DOHH2 (cell line): ENCODE measurements around the gene ILK.

ENCODE experiments used
- H3F3A ChIP-seq: fragments of 200-600 bp; sonication (generic), shearing (Covaris generic); 2 replicates; pipeline ENCODE4 v1.6.0; 2016; ENCODE audit warnings: antibody characterized with exemption, mild to moderate bottlenecking; ENCODE audit not compliant: control insufficient read depth, insufficient read depth
- H3K27ac ChIP-seq: fragments of 200-600 bp; sonication (generic); 2 replicates; pipeline ENCODE4 v1.5.1; 2014; ENCODE audit warnings: low read depth, mild to moderate bottlenecking, low read length, moderate library complexity
- H3K27me3 ChIP-seq: fragments of 200-600 bp; sonication (generic); 2 replicates; pipeline ENCODE4 v1.6.1; 2014; ENCODE audit warnings: mild to moderate bottlenecking, low read length, mixed read lengths; ENCODE audit not compliant: control insufficient read depth
- H3K36me3 ChIP-seq: fragments of 200-600 bp; sonication (generic); 2 replicates; pipeline ENCODE4 v1.6.1; 2014; ENCODE audit warnings: mild to moderate bottlenecking, low read length, moderate library complexity, mixed read lengths; ENCODE audit not compliant: control insufficient read depth
- H3K4me1 ChIP-seq: fragments of 200-600 bp; sonication (generic); 2 replicates; pipeline ENCODE4 v1.6.1; 2014; ENCODE audit warnings: mild to moderate bottlenecking, low read length, mixed read lengths; ENCODE audit not compliant: control insufficient read depth
- H3K4me2 ChIP-seq: fragments of 200-600 bp; sonication (generic); 2 replicates; pipeline ENCODE4 v1.6.0; 2014; ENCODE audit warnings: mild to moderate bottlenecking, low read length, moderate library complexity
- H3K4me3 ChIP-seq: fragments of 200-600 bp; sonication (generic); 2 replicates; pipeline ENCODE4 v1.5.1; 2014; ENCODE audit warnings: mild to moderate bottlenecking, low read length, mixed read lengths
- H3K79me2 ChIP-seq: fragments of 200-600 bp; sonication (generic); 2 replicates; pipeline ENCODE4 v1.6.1; 2014; ENCODE audit warnings: mild to moderate bottlenecking, low read length, mixed read lengths; ENCODE audit not compliant: control insufficient read depth
- H3K9me2 ChIP-seq: fragments of 200-600 bp; sonication (generic); replicated peaks from 2 replicates; pipeline ENCODE4 v1.6.1; 2014; ENCODE audit warnings: mild to moderate bottlenecking, low read length, mixed read lengths; ENCODE audit not compliant: control insufficient read depth
- H3K9me3 ChIP-seq: fragments of 200-600 bp; sonication (generic); 2 replicates; pipeline ENCODE4 v1.6.1; 2014; ENCODE audit warnings: antibody characterized with exemption, low read length, mixed read lengths; ENCODE audit not compliant: control insufficient read depth, insufficient read depth
- H4K20me1 ChIP-seq: fragments of 200-600 bp; sonication (generic); 2 replicates; pipeline ENCODE4 v1.6.0; 2014; ENCODE audit warnings: low read depth, mild to moderate bottlenecking, antibody characterized with exemption, low read length, moderate library complexity; ENCODE audit not compliant: control insufficient read depth, insufficient read depth
- CTCF ChIP-seq: fragments of 200-600 bp; sonication (generic); IDR thresholded peaks from one replicate; pipeline ENCODE4 v1.5.1; 2014; ENCODE audit warnings: antibody characterized with exemption, mild to moderate bottlenecking, low read depth, low read length; ENCODE audit not compliant: poor library complexity, severe bottlenecking
- EZH2phosphoT487 ChIP-seq: fragments of 200-600 bp; sonication (generic); IDR thresholded peaks from 2 replicates; pipeline ENCODE4 v1.6.1; 2017; ENCODE audit warnings: borderline replicate concordance, mild to moderate bottlenecking, antibody characterized with exemption, low read length, moderate library complexity, mixed read lengths

Gene ILK

GRCh38 chr11:6576471-6577373 lies 26.9 kb upstream of the ILK start:
- no peaks in the 10 kb centered on the region for H3K4me1 ChIP-seq
- 0 out of 2 replicates have a peak, but pooled peaks cover 2% of the 10 kb centered on the region for H3F3A ChIP-seq
- H3K27ac ChIP-seq: no peak overlapping the region
- no peaks in the 10 kb centered on the region for H4K20me1 ChIP-seq
- no peaks in the 10 kb centered on the region for H3K27me3 ChIP-seq
- 0 out of 2 replicates have a peak, but pooled peaks cover 4% of the 10 kb centered on the region for H3K36me3 ChIP-seq
- H3K4me2 ChIP-seq: no peak overlapping the region
- no peak overlapping the region for H3K4me3 ChIP-seq
- TF ChIP-seq CTCF (no peak), EZH2phosphoT487 (no peak)
- H3K9me3 ChIP-seq: no peaks in the 10 kb centered on the region
- no peaks in the 10 kb centered on the region for H3K9me2 ChIP-seq
- H3K79me2 ChIP-seq: peaks cover 4% of the 10 kb centered on the region; the same call in 1 of the 2 replicates

GRCh38 chr11:6578134-6578533 lies 25.4 kb upstream of the ILK start:
- Histone ChIP-seq H4K20me1 (no peaks in the 10 kb centered on the region), H3K9me2 (no peaks in the 10 kb centered on the region), H3K4me1 (no peaks in the 10 kb centered on the region), H3K27me3 (no peaks in the 10 kb centered on the region), H3K4me2 (no peak overlapping the region), H3K36me3 (0 out of 2 replicates have a peak, but pooled peaks cover 4% of the 10 kb centered on the region), H3K9me3 (no peaks in the 10 kb centered on the region; the same call in 1 of the 2 replicates), H3K4me3 (no peak overlapping the region), H3F3A (0 out of 2 replicates have a peak, but pooled peaks cover 2% of the 10 kb centered on the region), H3K27ac (no peak overlapping the region), H3K79me2 (peaks cover 11% of the 10 kb centered on the region)
- TF ChIP-seq CTCF: no peak
- no peak for TF ChIP-seq EZH2phosphoT487

GRCh38 chr11:6579681-6580080 lies 23.9 kb upstream of the ILK start:
- TF ChIP-seq CTCF (no peak), EZH2phosphoT487 (no peak)
- 0 out of 2 replicates have a peak, but pooled peaks cover 2% of the 10 kb centered on the region for H3F3A ChIP-seq
- no peaks in the 10 kb centered on the region for H3K4me1 ChIP-seq
- H3K4me3 ChIP-seq: no peak overlapping the region
- H4K20me1 ChIP-seq: no peaks in the 10 kb centered on the region
- no peaks in the 10 kb centered on the region for H3K27me3 ChIP-seq
- H3K27ac ChIP-seq: no peak overlapping the region
- no peak overlapping the region for H3K4me2 ChIP-seq
- H3K36me3 ChIP-seq: peaks cover 10% of the 10 kb centered on the region; the same call in 1 of the 2 replicates
- H3K9me3 ChIP-seq: peaks cover 13% of the 10 kb centered on the region
- H3K79me2 ChIP-seq: peaks cover 25% of the 10 kb centered on the region
- H3K9me2 ChIP-seq: no peaks in the 10 kb centered on the region
